ENCODE measurements around the gene TNNT2.

The TNNT2 gene

GRCh38 chr1:201376464-201377374 lies 761 bp downstream of the TNNT2 start:
- DNase-seq (ENCODE audit: low read depth), result no peak

DNA sequence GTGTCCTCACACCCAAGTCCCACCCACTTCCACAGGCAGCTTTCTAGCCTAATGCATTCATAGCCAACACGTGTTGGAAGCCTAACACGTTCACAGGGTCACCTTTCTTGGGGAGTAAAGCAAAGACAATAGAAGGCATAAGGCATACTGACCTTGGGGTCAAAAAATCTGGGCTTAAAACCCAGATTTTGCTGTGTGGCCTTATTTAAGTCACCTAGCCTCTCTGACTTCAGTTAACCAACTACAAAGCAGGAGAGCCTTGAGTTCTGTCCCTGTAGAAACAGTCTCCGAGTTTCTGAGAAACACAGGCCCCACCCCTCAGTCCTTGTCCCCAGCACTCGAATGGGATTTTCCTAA lies 1.4 kb downstream of the TNNT2 start:
- no peak for DNase-seq (ENCODE audit: low read depth)

DNA sequence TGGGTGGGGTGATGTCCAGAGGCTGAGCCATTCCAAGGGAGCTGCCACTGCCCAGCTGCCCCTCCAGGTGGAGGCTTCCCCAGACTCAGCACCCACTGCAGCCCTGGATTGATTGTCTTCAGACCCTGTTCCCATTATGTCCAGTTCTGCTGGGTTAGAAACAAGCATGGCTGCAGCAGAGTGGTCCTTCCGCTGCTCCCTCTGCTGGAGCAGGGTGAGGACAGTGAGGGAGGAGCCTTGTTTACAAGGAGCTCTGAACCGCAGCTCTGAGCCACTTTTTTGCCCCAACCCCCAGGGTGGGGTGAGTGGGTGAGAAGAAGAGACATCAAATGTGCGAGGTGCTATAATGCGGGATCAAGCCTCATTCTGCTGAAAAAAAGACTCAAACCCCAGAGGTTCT lies 2.3 kb downstream of the TNNT2 start:
- DNase-seq (ENCODE audit: low read depth), result no peak

DNA sequence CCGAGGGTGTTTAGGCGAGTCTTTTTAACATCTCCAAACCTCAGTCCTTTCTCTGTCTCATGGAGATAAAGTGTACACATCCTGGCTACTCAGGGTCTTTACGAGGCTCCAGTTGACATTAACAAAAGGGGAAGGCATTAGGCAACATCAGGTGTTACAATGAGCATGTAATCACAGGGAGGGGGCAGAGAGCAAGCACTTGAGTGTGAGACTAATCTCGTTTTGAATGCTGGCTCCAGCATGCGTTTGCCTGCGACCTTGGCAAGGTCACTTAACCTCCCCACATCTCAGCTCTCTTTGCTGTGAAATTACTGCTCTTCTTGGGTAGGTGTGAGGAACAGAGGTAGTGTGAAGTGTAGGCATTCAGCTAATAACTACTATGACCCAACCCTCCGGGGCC lies 3.1 kb downstream of the TNNT2 start:
- no peak for DNase-seq (ENCODE audit: low read depth)

DNA sequence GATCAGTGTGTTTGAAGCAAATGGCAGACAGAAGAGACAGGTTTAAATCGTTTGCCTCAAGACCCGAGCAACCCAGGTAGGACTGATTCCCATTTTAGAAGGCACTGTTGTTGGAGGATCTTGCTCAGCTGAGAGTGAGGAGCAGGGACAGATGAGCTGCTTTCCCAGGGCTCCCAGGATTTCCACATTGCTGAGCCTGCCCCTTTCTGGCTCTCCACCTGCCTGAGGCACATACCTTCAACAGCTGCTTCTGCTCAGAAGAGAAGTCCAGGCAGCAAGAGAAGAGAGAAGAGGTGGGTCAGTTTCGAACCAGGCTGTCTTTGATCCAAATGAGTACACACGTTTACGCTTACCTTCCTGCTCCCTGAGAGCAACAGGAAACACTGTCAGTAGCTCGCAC lies 5.7 kb downstream of the TNNT2 start:
- DNase-seq (ENCODE audit: low read depth), result no peak

- no peak for DNase-seq (ENCODE audit: low read depth)
Observed at GRCh38 chr1:201371276-201371675, 6.2 kb downstream of the TNNT2 start.

DNA sequence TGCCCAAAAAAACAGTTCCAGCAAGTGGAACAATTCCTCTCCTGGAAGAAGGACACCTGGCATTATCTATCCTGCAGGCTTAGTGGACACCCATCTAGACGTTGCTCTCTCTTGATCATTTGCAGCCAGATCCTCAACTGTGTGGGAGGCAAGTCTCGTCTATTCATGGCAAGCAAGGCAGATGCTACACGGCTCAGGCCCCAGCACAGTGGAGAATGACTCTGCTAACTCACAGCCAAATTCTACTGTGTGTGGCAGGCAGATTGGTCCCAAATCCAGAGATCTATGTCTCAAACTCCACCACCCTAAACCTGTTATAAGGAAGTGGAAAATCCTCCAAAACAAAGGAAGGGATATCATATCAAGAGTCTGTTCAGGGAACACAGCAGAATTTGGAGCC lies 7.0 kb downstream of the TNNT2 start:
- no peak for DNase-seq (ENCODE audit: low read depth)

DNA sequence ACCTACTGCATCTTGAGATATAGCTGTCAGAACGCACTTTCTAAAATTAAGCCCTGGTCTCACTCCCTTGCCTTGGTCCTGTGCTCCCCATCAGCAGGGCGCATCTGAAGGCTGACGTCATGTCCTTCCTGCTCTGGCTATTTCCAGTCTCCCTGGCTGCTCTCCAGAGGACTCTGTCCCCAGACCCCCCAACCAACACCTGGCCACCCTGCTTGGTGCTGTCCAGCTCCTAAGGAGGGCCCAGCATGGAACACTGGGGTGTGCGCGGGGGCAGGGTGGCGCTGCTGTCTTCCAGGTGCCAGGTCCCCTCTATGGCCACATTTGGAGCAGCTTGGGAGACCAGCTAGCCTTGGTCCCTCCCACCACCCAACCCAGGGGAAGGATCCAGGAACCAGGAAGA lies 8.3 kb downstream of the TNNT2 start:
- no peak for DNase-seq (ENCODE audit: low read depth)

- no peak for DNase-seq (ENCODE audit: low read depth)
Observed at GRCh38 chr1:201366696-201367095, 10.8 kb downstream of the TNNT2 start.

DNA sequence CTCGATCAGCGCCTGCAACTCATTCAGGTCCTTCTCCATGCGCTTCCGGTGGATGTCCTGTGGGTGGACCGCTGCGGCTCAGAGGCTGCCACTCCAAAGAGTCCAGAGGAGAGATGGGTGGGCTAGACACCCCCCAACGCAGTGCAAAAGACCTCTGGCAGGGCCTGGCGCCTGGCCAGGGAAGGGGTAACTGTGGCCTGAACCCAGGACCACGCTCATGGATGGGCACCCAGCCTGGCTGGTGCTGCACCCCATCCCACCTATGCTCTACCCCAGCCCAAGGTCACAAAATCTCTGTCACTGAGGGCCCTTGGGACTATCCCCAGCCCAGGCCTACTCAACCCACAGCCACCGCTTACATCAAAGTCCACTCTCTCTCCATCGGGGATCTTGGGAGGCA lies 12.2 kb downstream of the TNNT2 start:
- DNase-seq (ENCODE audit: low read depth), result no peak

- DNase-seq (ENCODE audit: low read depth), result no peak
Observed at GRCh38 chr1:201364808-201365105, 12.7 kb downstream of the TNNT2 start.

- DNase-seq (ENCODE audit: low read depth), result no peak
Observed at GRCh38 chr1:201363467-201363866, 14.0 kb downstream of the TNNT2 start.

DNA sequence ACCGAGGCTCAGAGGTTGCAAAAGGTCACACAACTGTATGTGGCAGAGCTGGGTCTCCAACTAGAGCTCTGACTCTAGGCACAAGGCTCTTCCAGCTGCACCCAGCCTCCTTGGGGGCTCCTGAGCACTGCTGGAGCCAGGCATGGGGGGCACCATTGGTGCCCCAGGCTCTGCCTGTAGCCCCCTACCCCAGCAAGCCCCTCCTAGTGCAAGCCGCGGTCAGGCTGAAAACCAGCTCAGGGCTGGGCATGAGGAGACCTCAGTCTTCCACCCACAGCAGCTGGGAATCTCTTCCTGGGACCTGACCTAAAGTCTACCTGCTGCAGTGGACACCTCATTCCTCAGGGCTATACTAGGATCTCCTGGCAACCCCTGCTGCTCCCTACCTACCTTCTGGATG lies 14.6 kb downstream of the TNNT2 start:
- no peak for DNase-seq (ENCODE audit: low read depth)

GRCh38 chr1:201361652-201362504 lies 15.6 kb downstream of the TNNT2 start:
- DNase-seq (ENCODE audit: low read depth), result no peak

GRCh38 chr1:201360901-201361651 lies 16.4 kb downstream of the TNNT2 start:
- no peak for DNase-seq (ENCODE audit: low read depth)

DNA sequence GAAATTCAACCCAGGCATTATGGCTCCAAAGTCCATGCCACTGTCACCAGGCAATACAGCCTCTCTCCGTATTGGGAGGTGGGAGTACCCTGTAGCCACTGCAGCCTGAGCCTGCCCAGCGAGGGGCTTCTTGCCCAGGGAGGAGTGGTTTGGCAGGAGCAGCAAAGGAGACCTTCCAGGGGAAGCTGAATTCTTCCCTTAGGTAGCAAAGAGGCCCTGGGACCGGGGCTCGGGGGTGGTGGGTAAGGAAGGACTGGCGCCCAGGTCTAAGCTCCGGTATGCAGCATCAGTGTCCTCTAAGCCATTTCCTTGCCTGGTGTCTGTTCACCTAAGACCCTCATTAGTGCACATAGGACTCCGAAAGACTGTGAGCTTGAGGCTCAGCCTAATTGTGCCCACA lies 17.0 kb downstream of the TNNT2 start:
- no peak for DNase-seq (ENCODE audit: low read depth)

GRCh38 chr1:201359873-201360210 lies 17.6 kb downstream of the TNNT2 start:
- DNase-seq (ENCODE audit: low read depth), result no peak

DNA sequence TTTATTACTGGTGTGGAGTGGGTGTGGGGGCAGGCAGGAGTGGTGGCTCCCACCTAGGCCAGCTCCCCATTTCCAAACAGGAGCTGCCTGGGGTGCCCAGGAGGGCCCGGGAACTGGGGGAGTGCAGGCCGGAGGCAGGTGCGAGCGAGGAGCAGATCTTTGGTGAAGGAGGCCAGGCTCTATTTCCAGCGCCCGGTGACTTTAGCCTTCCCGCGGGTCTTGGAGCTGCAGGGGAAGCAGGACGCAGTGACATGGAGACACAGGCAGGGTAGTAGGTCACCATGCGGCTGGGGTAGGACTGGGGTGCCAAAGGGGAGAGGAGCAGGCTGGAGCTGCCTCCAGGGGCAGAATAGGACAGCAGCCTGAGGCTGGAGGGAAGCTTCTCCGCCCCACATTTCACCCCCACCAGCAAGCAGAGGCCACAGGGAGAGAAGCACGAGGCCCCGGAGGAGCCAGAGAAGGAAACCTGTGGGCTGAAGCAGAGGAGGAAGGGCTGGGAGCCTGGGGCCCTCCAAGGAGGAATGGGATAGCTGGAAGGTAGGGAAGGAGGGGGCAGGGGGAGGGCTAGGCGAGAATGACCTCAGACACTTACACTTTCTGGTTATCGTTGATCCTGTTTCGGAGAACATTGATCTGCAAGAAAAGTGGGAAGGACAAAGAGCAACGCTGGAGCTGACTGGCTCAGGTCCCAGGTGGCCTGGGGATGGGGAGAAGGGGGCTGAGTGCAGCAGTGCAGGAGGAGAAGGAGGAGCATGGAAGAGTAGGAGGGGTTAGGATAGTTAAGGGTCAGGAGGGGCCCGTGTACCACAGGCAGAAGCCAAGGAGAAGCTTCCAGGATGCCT lies 18.2 kb downstream of the TNNT2 start:
- DNase-seq (ENCODE audit: low read depth), result no peak

- no peak for DNase-seq (ENCODE audit: low read depth)
Observed at GRCh38 chr1:201358596-201358995, 18.9 kb downstream of the TNNT2 start.

GRCh38 chr1:201357636-201358348 lies 19.7 kb downstream of the TNNT2 start:
- DNase-seq (ENCODE audit: low read depth), result no peak

- DNase-seq (ENCODE audit: low read depth), result no peak
Observed at GRCh38 chr1:201357211-201357610, 20.3 kb downstream of the TNNT2 start.

Data from activated gamma-delta T cell treated with anti-CD3 and anti-CD28 coated beads, Interleukin-2, amount 50 U/mL, for 16 hours (primary cell).